GM18870 (cell line): Measurements from ENCODE around the gene DDI2.
"Not testable (repeated sequence)": the region's sequence is repeated elsewhere in the genome, so short reads cannot be mapped to it uniquely, and the experiment has no call there.

Experiments used
- ATAC-seq: cut with Tn5 transposase; IDR thresholded peaks from one replicate; pipeline ENCODE4 v1.9.1; 2021; ENCODE audit warnings: moderate library complexity; ENCODE audit not compliant: unreplicated experiment

Gene DDI2

GRCh38 chr1:15633756-15634420 lies 16.6 kb downstream of the DDI2 start:
- ATAC-seq = no peak

- ATAC-seq = no peak
These were observed 19.2 kb downstream of the DDI2 start for GRCh38 chr1:15636436-15636835.

GRCh38 chr1:15637826-15638225 lies 20.6 kb downstream of the DDI2 start:
- ATAC-seq = no peak

GRCh38 chr1:15639262-15639661 lies 22.0 kb downstream of the DDI2 start:
- no peak for ATAC-seq

- no peak for ATAC-seq
These were observed 22.7 kb downstream of the DDI2 start for GRCh38 chr1:15639931-15640330.

GRCh38 chr1:15640667-15641066 lies 23.4 kb downstream of the DDI2 start:
- no peak for ATAC-seq

- ATAC-seq = no peak
These were observed 32.7 kb downstream of the DDI2 start for GRCh38 chr1:15649937-15650336.

- ATAC-seq = no peak
These were observed 33.2 kb downstream of the DDI2 start for GRCh38 chr1:15650433-15650832.

GRCh38 chr1:15652130-15652529 lies 34.9 kb downstream of the DDI2 start:
- ATAC-seq = not testable (repeated sequence)

- ATAC-seq = no peak
These were observed 36.9 kb downstream of the DDI2 start for GRCh38 chr1:15654091-15654690.

- no peak for ATAC-seq
These were observed 39.2 kb downstream of the DDI2 start for GRCh38 chr1:15656464-15656863.

GRCh38 chr1:15657021-15657420 lies 39.8 kb downstream of the DDI2 start:
- no peak for ATAC-seq

- ATAC-seq = no peak
These were observed 42.9 kb downstream of the DDI2 start for GRCh38 chr1:15660151-15660550.

GRCh38 chr1:15662477-15662876 lies 45.2 kb downstream of the DDI2 start:
- ATAC-seq = no peak

- ATAC-seq = no peak
These were observed 46.7 kb downstream of the DDI2 start for GRCh38 chr1:15663925-15664324.

- ATAC-seq = no peak
These were observed 50.1 kb downstream of the DDI2 start for GRCh38 chr1:15667362-15667761.

- no peak for ATAC-seq
These were observed 51.0 kb downstream of the DDI2 start for GRCh38 chr1:15668089-15668754.

- ATAC-seq = no peak
These were observed 51.8 kb downstream of the DDI2 start for GRCh38 chr1:15669074-15669473.

- no peak for ATAC-seq
These were observed 52.6 kb downstream of the DDI2 start for GRCh38 chr1:15669864-15670263.

GRCh38 chr1:15671430-15671829 lies 54.2 kb downstream of the DDI2 start:
- ATAC-seq = no peak

- no peak for ATAC-seq
These were observed 57.3 kb downstream of the DDI2 start for GRCh38 chr1:15674386-15675159.

GRCh38 chr1:15676010-15676409 lies 58.8 kb downstream of the DDI2 start:
- ATAC-seq = no peak
